GM12874 (cell line): Measurements from ENCODE around the gene DMAC2.

Experiments used
- CTCF ChIP-seq: IDR thresholded peaks from 2 replicates; pipeline ENCODE4 v1.5.1; 2011; ENCODE audit warnings: low read depth, mild to moderate bottlenecking, control low read depth, low read length, moderate library complexity; ENCODE audit not compliant: insufficient read depth

Gene DMAC2

GRCh38 chr19:41439441-41440222 is at the start of gene DMAC2:
Gene DMAC2 (minus strand): TSS chr19:41439912. CDS start chr19:41439899, 13 bp downstream.
- TF ChIP-seq CTCF, result peak; percentile 56

- no peak for TF ChIP-seq CTCF
Measured at GRCh38 chr19:41484822-41485221, 45.1 kb upstream of the DMAC2 start.

GRCh38 chr19:41480336-41480735 is 40.6 kb upstream of the DMAC2 start:
- no peak for TF ChIP-seq CTCF

GRCh38 chr19:41479757-41480191 is 40.1 kb upstream of the DMAC2 start:
- no peak for TF ChIP-seq CTCF

GRCh38 chr19:41478875-41479756 is 39.4 kb upstream of the DMAC2 start:
- TF ChIP-seq CTCF, result no peak

- no peak for TF ChIP-seq CTCF
Measured at GRCh38 chr19:41478171-41478570, 38.5 kb upstream of the DMAC2 start.

- TF ChIP-seq CTCF, result no peak
Measured at GRCh38 chr19:41476583-41476982, 36.9 kb upstream of the DMAC2 start.
